ENCODE measurements around the gene BMERB1. TPM values are rescaled to one million over a fixed set of nuclear protein-coding genes. Genes with fewer than 3 reads are reported as not detected.
"Not testable (repeated sequence)": the region's sequence is repeated elsewhere in the genome, so short reads cannot be mapped to it uniquely, and the experiment has no call there.

The BMERB1 gene
- total RNA-seq, 1 donor from 2014 or later, result 65.9 TPM

- no peak for DNase-seq
- peaks cover 8% of the 10 kb centered on the region for H3K27me3 Mint-ChIP-seq (ENCODE audit: unreplicated experiment)
- no peak overlapping the region for H3K4me3 Mint-ChIP-seq (ENCODE audit: unreplicated experiment)
These were observed 35.6 kb upstream of the BMERB1 start for GRCh38 chr16:15398618-15399316.

GRCh38 chr16:15399317-15399716, 35.1 kb upstream of the BMERB1 start:
- Mint-ChIP-seq H3K27ac (ENCODE audit: unreplicated experiment) (no peak overlapping the region), H3K4me1 (ENCODE audit: low read depth, unreplicated experiment) (no peaks in the 10 kb centered on the region), H3K36me3 (ENCODE audit: unreplicated experiment) (no peaks in the 10 kb centered on the region), H3K9me3 (ENCODE audit: unreplicated experiment) (peaks cover 3% of the 10 kb centered on the region), H3K27me3 (ENCODE audit: unreplicated experiment) (peaks cover 8% of the 10 kb centered on the region), H3K4me3 (ENCODE audit: unreplicated experiment) (no peak overlapping the region)
- DNase-seq, result no peak
- TF ChIP-seq CTCF (IDR thresholded peaks at IDR 0.05; ENCODE audit: partially characterized antibody, unreplicated experiment), result no peak

More at GRCh38 chr16:15398618-15399316, 35.6 kb upstream of the BMERB1 start:
- Mint-ChIP-seq H3K36me3 (ENCODE audit: unreplicated experiment) (no peaks in the 10 kb centered on the region), H3K9me3 (ENCODE audit: unreplicated experiment) (peaks cover 3% of the 10 kb centered on the region), H3K4me1 (ENCODE audit: low read depth, unreplicated experiment) (no peaks in the 10 kb centered on the region), H3K27ac (ENCODE audit: unreplicated experiment) (no peak overlapping the region)
- no peak for TF ChIP-seq CTCF (IDR thresholded peaks at IDR 0.05; ENCODE audit: partially characterized antibody, unreplicated experiment)

- H3K27me3 Mint-ChIP-seq (ENCODE audit: unreplicated experiment); H3K27ac Mint-ChIP-seq (ENCODE audit: unreplicated experiment); H3K4me3 Mint-ChIP-seq (ENCODE audit: unreplicated experiment); DNase-seq; H3K36me3 Mint-ChIP-seq (ENCODE audit: unreplicated experiment); H3K9me3 Mint-ChIP-seq (ENCODE audit: unreplicated experiment); H3K4me1 Mint-ChIP-seq (ENCODE audit: low read depth, unreplicated experiment): not testable (repeated sequence)
These were observed 34.1 kb upstream of the BMERB1 start for GRCh38 chr16:15400314-15400713.

GRCh38 chr16:15401972-15402371, 32.4 kb upstream of the BMERB1 start:
- Mint-ChIP-seq H3K27ac (ENCODE audit: unreplicated experiment) (no peak overlapping the region), H3K9me3 (ENCODE audit: unreplicated experiment) (no peaks in the 10 kb centered on the region), H3K4me3 (ENCODE audit: unreplicated experiment) (no peak overlapping the region), H3K27me3 (ENCODE audit: unreplicated experiment) (peaks cover 3% of the 10 kb centered on the region), H3K36me3 (ENCODE audit: unreplicated experiment) (no peaks in the 10 kb centered on the region), H3K4me1 (ENCODE audit: low read depth, unreplicated experiment) (no peaks in the 10 kb centered on the region)
- no peak for TF ChIP-seq CTCF (IDR thresholded peaks at IDR 0.05; ENCODE audit: partially characterized antibody, unreplicated experiment)
- DNase-seq, result no peak

- Mint-ChIP-seq H3K36me3 (ENCODE audit: unreplicated experiment) (no peaks in the 10 kb centered on the region), H3K27me3 (ENCODE audit: unreplicated experiment) (no peaks in the 10 kb centered on the region), H3K4me3 (ENCODE audit: unreplicated experiment) (no peak overlapping the region), H3K27ac (ENCODE audit: unreplicated experiment) (no peak overlapping the region), H3K4me1 (ENCODE audit: low read depth, unreplicated experiment) (no peaks in the 10 kb centered on the region), H3K9me3 (ENCODE audit: unreplicated experiment) (no peaks in the 10 kb centered on the region)
- TF ChIP-seq CTCF (IDR thresholded peaks at IDR 0.05; ENCODE audit: partially characterized antibody, unreplicated experiment), result no peak
- DNase-seq, result no peak
These were observed 30.9 kb upstream of the BMERB1 start for GRCh38 chr16:15403392-15403995.

- not testable (repeated sequence) for H3K36me3 Mint-ChIP-seq (ENCODE audit: unreplicated experiment); H3K27me3 Mint-ChIP-seq (ENCODE audit: unreplicated experiment); H3K9me3 Mint-ChIP-seq (ENCODE audit: unreplicated experiment); H3K27ac Mint-ChIP-seq (ENCODE audit: unreplicated experiment); H3K4me1 Mint-ChIP-seq (ENCODE audit: low read depth, unreplicated experiment); H3K4me3 Mint-ChIP-seq (ENCODE audit: unreplicated experiment); DNase-seq
These were observed 30.3 kb upstream of the BMERB1 start for GRCh38 chr16:15404091-15404490.

Data from glutamatergic neuron (in vitro differentiated cells).